B cell (primary cell): Measurements from ENCODE around the gene GSTA2.
"Not testable (repeated sequence)": the region's sequence is repeated elsewhere in the genome, so short reads cannot be mapped to it uniquely, and the experiment has no call there.

ENCODE experiments used
- CTCF ChIP-seq: fragments of 200-600 bp; IDR thresholded peaks from one replicate; pipeline ENCODE4 v1.8.0; 2022; ENCODE audit warnings: antibody characterized with exemption, mild to moderate bottlenecking
- EZH2 ChIP-seq: IDR thresholded peaks from 2 replicates; pipeline ENCODE4 v1.6.1; 2012; ENCODE audit warnings: borderline replicate concordance, low read depth, mild to moderate bottlenecking, moderate library complexity, low read length; ENCODE audit not compliant: insufficient read depth, poor library complexity, severe bottlenecking

GRCh38 chr6:52803668-52804255 lies 40.5 kb upstream of the GSTA2 start, which contains the start of gene GSTA1:
- not testable (repeated sequence) for TF ChIP-seq CTCF, EZH2
